H9 (cell line): ENCODE measurements around the gene LCE1A. TPM values are rescaled to one million over a fixed set of nuclear protein-coding genes. Genes with fewer than 3 reads are reported as not detected.

Experiments
- DNase-seq: peaks from one replicate; pipeline ENCODE4 v3.0.0-alpha.2; 2017
- H2AFZ ChIP-seq: one replicate; pipeline ENCODE4 v1.6.1; 2013; ENCODE audit warnings: mild to moderate bottlenecking, low read length, control low read depth, moderate library complexity
- H2AK5ac ChIP-seq: 2 replicates; pipeline ENCODE4 v1.6.1; 2013; ENCODE audit warnings: low read length, control low read depth, mixed read lengths; ENCODE audit not compliant: insufficient read length
- H2BK120ac ChIP-seq: one replicate; pipeline ENCODE4 v1.6.1; 2013; ENCODE audit warnings: low read depth, mild to moderate bottlenecking, low read length, control low read depth, inconsistent platforms; ENCODE audit not compliant: poor library complexity, severe bottlenecking
- H2BK12ac ChIP-seq: 2 replicates; pipeline ENCODE4 v1.6.1; 2013; ENCODE audit warnings: low read length, control low read depth, mixed read lengths, low read depth; ENCODE audit not compliant: insufficient read length
- H2BK15ac ChIP-seq: 2 replicates; pipeline ENCODE4 v1.6.1; 2013; ENCODE audit warnings: low read depth, low read length, control low read depth
- H2BK20ac ChIP-seq: one replicate; pipeline ENCODE4 v1.6.1; 2013; ENCODE audit warnings: low read depth, mild to moderate bottlenecking, low read length, control low read depth, inconsistent platforms; ENCODE audit not compliant: poor library complexity, severe bottlenecking
- H2BK5ac ChIP-seq: 2 replicates; pipeline ENCODE4 v1.6.1; 2013; ENCODE audit warnings: low read length, control low read depth, mixed read lengths; ENCODE audit not compliant: insufficient read length
- H3K14ac ChIP-seq: 2 replicates; pipeline ENCODE4 v1.6.1; 2013; ENCODE audit warnings: low read length, control low read depth; ENCODE audit not compliant: insufficient read depth
- H3K18ac ChIP-seq: 2 replicates; pipeline ENCODE4 v1.6.1; 2013; ENCODE audit warnings: low read depth, mild to moderate bottlenecking, mixed read lengths, low read length, control low read depth; ENCODE audit not compliant: insufficient read length
- H3K23ac ChIP-seq: 2 replicates; pipeline ENCODE4 v1.6.1; 2013; ENCODE audit warnings: low read length, control low read depth, mixed read lengths, low read depth; ENCODE audit not compliant: insufficient read length
- H3K23me2 ChIP-seq: 2 replicates; pipeline ENCODE4 v1.6.1; 2013; ENCODE audit warnings: low read depth, mild to moderate bottlenecking, mixed read lengths, low read length, control low read depth; ENCODE audit not compliant: insufficient read length, poor library complexity, severe bottlenecking
- H3K27ac ChIP-seq: 2 replicates; pipeline ENCODE4 v1.5.1; 2013; ENCODE audit warnings: low read length, control low read depth, mixed read lengths, low read depth; ENCODE audit not compliant: insufficient read length
- H3K27me3 ChIP-seq: 2 replicates; pipeline ENCODE4 v1.6.1; 2013; ENCODE audit warnings: low read length, control low read depth, inconsistent platforms; ENCODE audit not compliant: insufficient read depth
- H3K4ac ChIP-seq: 2 replicates; pipeline ENCODE4 v1.6.1; 2013; ENCODE audit warnings: low read depth, mild to moderate bottlenecking, control low read depth, inconsistent platforms, low read length, moderate library complexity
- H3K4me1 ChIP-seq: 2 replicates; pipeline ENCODE4 v1.6.1; 2013; ENCODE audit warnings: low read length, control low read depth, inconsistent platforms; ENCODE audit not compliant: insufficient read depth
- H3K4me2 ChIP-seq: 2 replicates; pipeline ENCODE4 v1.6.1; 2013; ENCODE audit warnings: low read length, control low read depth, mixed read lengths; ENCODE audit not compliant: insufficient read length, insufficient read depth
- H3K56ac ChIP-seq: 2 replicates; pipeline ENCODE4 v1.6.1; 2013; ENCODE audit warnings: low read depth, mild to moderate bottlenecking, mixed read lengths, low read length, control low read depth; ENCODE audit not compliant: insufficient read length
- H3K79me1 ChIP-seq: 2 replicates; pipeline ENCODE4 v1.6.1; 2013; ENCODE audit warnings: low read depth, mild to moderate bottlenecking, moderate library complexity, low read length, control low read depth, inconsistent platforms; ENCODE audit not compliant: insufficient read depth, poor library complexity, severe bottlenecking
- H3K79me2 ChIP-seq: 2 replicates; pipeline ENCODE4 v1.6.1; 2013; ENCODE audit warnings: low read length, control low read depth, inconsistent platforms; ENCODE audit not compliant: insufficient read depth
- H3K9ac ChIP-seq: 2 replicates; pipeline ENCODE4 v1.6.1; 2013; ENCODE audit warnings: low read length, control low read depth, mixed read lengths; ENCODE audit not compliant: insufficient read length; ENCODE audit errors: extremely low read depth
- H3K9me3 ChIP-seq: one replicate; pipeline ENCODE4 v1.6.1; 2013; ENCODE audit warnings: low read depth, low read length, inconsistent platforms; ENCODE audit not compliant: control insufficient read depth
- H3T11ph ChIP-seq: one replicate; pipeline ENCODE4 v1.6.1; 2013; ENCODE audit warnings: mild to moderate bottlenecking, low read length, control low read depth, inconsistent platforms
- H4K20me1 ChIP-seq: one replicate; pipeline ENCODE4 v1.6.1; 2013; ENCODE audit not compliant: control insufficient read depth, insufficient read length, insufficient read depth
- H4K5ac ChIP-seq: 2 replicates; pipeline ENCODE4 v1.6.1; 2013; ENCODE audit warnings: low read depth, mild to moderate bottlenecking, mixed read lengths, low read length, control low read depth; ENCODE audit not compliant: insufficient read length
- H4K8ac ChIP-seq: replicated peaks from 2 replicates; pipeline ENCODE4 v1.6.1; 2013; ENCODE audit warnings: low read length, control low read depth, mixed read lengths, low read depth; ENCODE audit not compliant: insufficient read length
- H4K91ac ChIP-seq: 2 replicates; pipeline ENCODE4 v1.6.1; 2013; ENCODE audit warnings: low read depth, mild to moderate bottlenecking, moderate library complexity, mixed read lengths, low read length, control low read depth; ENCODE audit not compliant: insufficient read length
- H3K27ac Mint-ChIP-seq, 3 experiments: 2 replicates in 2 of 3; 3 replicates in 1 of 3; pipeline ENCODE4 v1.8.0; 2020 to 2021; ENCODE audit warnings: mixed read lengths in 3 of 3, mild to moderate bottlenecking in 1 of 3, moderate library complexity in 1 of 3
- H3K27me3 Mint-ChIP-seq: 2 replicates; pipeline ENCODE4 v1.8.0; 2021; ENCODE audit warnings: low read depth, mild to moderate bottlenecking, moderate library complexity, mixed read lengths
- H3K36me3 Mint-ChIP-seq, 3 experiments: 2 replicates in 2 of 3; 3 replicates in 1 of 3; pipeline ENCODE4 v1.8.0; 2020 to 2021; ENCODE audit warnings: low read depth in 3 of 3, mixed read lengths in 3 of 3; ENCODE audit not compliant: insufficient read depth in 1 of 3
- H3K4me1 Mint-ChIP-seq, 2 experiments: 2 replicates each; pipeline ENCODE4 v1.8.0; 2020; ENCODE audit warnings: mixed read lengths in 2 of 2
- H3K4me3 Mint-ChIP-seq, 2 experiments: 2 replicates in 1 of 2; 3 replicates in 1 of 2; pipeline ENCODE4 v1.8.0; 2020 to 2021; ENCODE audit warnings: mild to moderate bottlenecking in 2 of 2, mixed read lengths in 2 of 2, moderate library complexity in 1 of 2
- H3K9me3 Mint-ChIP-seq, 2 experiments: 2 replicates in 1 of 2; 3 replicates in 1 of 2; pipeline ENCODE4 v1.8.0; 2020; ENCODE audit warnings: mild to moderate bottlenecking in 2 of 2, mixed read lengths in 2 of 2, moderate library complexity in 1 of 2
- WGBS: extraction: QIAGEN DNeasy Blood & Tissue Kit; methylation state at CpG from one replicate; pipeline ENCODE4 v1.1.7; 2013; ENCODE audit warnings: missing lambda C conversion rate, low lambda C conversion rate, mixed read lengths; ENCODE audit not compliant: insufficient read length; ENCODE audit errors: extremely low coverage; 5-methylcytosine and 5-hydroxymethylcytosine counted together
- total RNA-seq: library from RNA; stranded (reverse); gene quantifications from 2 replicates; pipeline ENCODE4 v1.2.1, GENCODE V29; 2021
- TF ChIP-seq, protein P1 (sequence below): fragments of 200-600 bp; sonication (generic); conservative IDR thresholded peaks from 3 replicates; pipeline ENCODE4 v1.8.0; 2021; ENCODE audit warnings: antibody characterized with exemption, mild to moderate bottlenecking

LCE1A gene
- total RNA-seq, 1 experiment from 2014 or later, result not detected

DNA sequence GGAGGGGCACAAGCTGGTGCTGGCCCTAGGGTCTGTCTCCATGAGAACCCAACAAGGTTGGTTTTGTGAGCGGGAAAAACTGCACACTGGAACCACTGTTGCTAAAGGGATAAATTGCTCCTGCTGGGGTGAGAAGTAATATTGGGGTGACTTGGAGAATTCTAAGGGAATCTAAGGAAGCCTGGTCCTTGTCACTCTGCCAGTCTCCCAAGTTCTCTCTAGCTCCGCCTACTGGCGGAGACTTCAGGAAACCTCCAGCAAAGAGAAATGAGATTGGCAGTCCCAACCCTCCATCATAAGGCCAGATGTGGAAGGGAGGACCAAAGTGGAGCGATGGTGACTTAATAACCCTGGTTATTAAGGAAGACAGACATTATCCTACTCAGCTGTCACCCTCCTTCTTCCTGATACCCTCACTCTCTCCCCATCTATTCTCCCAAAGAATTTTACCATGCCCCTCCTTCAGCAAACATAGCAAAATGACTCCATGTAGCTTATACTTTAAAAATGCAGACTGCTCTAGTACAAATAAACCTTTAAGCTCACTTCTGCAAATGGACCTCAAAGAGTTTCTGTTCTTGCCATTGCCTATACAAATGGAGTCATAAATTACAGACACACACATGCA, 49.6 kb upstream of the LCE1A start:
- Histone ChIP-seq H4K5ac (no peak overlapping the region), H3K56ac (no peak overlapping the region), H3K23me2 (no peaks in the 10 kb centered on the region), H3K9ac (no peak overlapping the region), H3K4me2 (no peak overlapping the region), H3K4me1 (no peaks in the 10 kb centered on the region), H3K27ac (no peak overlapping the region), H2BK20ac (no peak overlapping the region), H3K27me3 (no peaks in the 10 kb centered on the region), H4K8ac (no peak overlapping the region), H3K18ac (no peak overlapping the region), H3K14ac (no peak overlapping the region), H3K79me1 (no peaks in the 10 kb centered on the region), H2BK5ac (no peak overlapping the region), H2AK5ac (no peak overlapping the region), H3T11ph (no peak overlapping the region), H3K79me2 (no peaks in the 10 kb centered on the region), H3K23ac (no peak overlapping the region), H4K91ac (no peak overlapping the region), H2AFZ (no peak overlapping the region), H3K4ac (no peak overlapping the region), H4K20me1 (no peaks in the 10 kb centered on the region), H2BK120ac (no peak overlapping the region), H3K9me3 (peaks cover 61% of the 10 kb centered on the region), H2BK12ac (no peak overlapping the region), H2BK15ac (no peak overlapping the region)
- Mint-ChIP-seq H3K27me3 (no peaks in the 10 kb centered on the region; the same call in 1 of the 2 replicates), H3K4me3 (no peak overlapping the region), H3K4me1 (no peaks in the 10 kb centered on the region), H3K36me3 (peaks cover 5 to 26% (median 17%) of the 10 kb centered on the region in 3 experiments), H3K27ac (no peak overlapping the region), H3K9me3 (peaks cover 83 to 91% of the 10 kb centered on the region in 2 experiments)
- no CpG with 5 or more reads among the region's 4 CpGs for WGBS
- no peak for DNase-seq
- TF ChIP-seq, protein P1, sequence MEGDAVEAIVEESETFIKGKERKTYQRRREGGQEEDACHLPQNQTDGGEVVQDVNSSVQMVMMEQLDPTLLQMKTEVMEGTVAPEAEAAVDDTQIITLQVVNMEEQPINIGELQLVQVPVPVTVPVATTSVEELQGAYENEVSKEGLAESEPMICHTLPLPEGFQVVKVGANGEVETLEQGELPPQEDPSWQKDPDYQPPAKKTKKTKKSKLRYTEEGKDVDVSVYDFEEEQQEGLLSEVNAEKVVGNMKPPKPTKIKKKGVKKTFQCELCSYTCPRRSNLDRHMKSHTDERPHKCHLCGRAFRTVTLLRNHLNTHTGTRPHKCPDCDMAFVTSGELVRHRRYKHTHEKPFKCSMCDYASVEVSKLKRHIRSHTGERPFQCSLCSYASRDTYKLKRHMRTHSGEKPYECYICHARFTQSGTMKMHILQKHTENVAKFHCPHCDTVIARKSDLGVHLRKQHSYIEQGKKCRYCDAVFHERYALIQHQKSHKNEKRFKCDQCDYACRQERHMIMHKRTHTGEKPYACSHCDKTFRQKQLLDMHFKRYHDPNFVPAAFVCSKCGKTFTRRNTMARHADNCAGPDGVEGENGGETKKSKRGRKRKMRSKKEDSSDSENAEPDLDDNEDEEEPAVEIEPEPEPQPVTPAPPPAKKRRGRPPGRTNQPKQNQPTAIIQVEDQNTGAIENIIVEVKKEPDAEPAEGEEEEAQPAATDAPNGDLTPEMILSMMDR, result no peak
